Heart left ventricle (tissue), 16 donors: ENCODE measurements around the gene TMED8. TPM values are rescaled to one million over a fixed set of nuclear protein-coding genes. Genes with fewer than 3 reads are reported as not detected.

ENCODE experiments used
- ATAC-seq, 4 donors: fragments of 200-7000 bp; cut with Tn5 transposase; one replicate each; pipeline ENCODE4 v1.9.1; 2020 to 2022; ENCODE audit warnings: moderate library complexity in 4 of 4, mild to moderate bottlenecking in 3 of 4, moderate number of reproducible peaks in 1 of 4
- DNase-seq, 5 donors: peaks; one replicate each; pipeline ENCODE4 v3.0.0-alpha.2; 2020
- H3K27ac ChIP-seq, 12 donors: fragments of 200-600 bp; sonication (generic) in 4 of 12; one replicate each; pipeline versions ENCODE4 v1.5.0 to v1.8.0; 2016 to 2022; ENCODE audit warnings: mild to moderate bottlenecking in 2 of 12
- H3K27me3 ChIP-seq, 9 donors: fragments of 200-600 bp; sonication (generic) in 2 of 9; one replicate each; pipeline versions ENCODE4 v1.5.1 to v1.8.0; 2016 to 2022; ENCODE audit warnings: mild to moderate bottlenecking in 3 of 9
- H3K36me3 ChIP-seq, 9 donors: fragments of 200-600 bp; sonication (generic) in 2 of 9; one replicate each; pipeline versions ENCODE4 v1.5.0 to v1.8.0; 2018 to 2022; ENCODE audit warnings: mild to moderate bottlenecking in 2 of 9
- H3K4me1 ChIP-seq, 12 donors: fragments of 200-600 bp; sonication (generic) in 4 of 12; one replicate each; pipeline versions ENCODE4 v1.5.0 to v1.8.0; 2016 to 2022; ENCODE audit warnings: mild to moderate bottlenecking in 3 of 12
- H3K4me3 ChIP-seq, 12 donors: fragments of 200-600 bp; sonication (generic) in 4 of 12; one replicate each; pipeline versions ENCODE4 v1.5.0 to v1.8.0; 2017 to 2022; ENCODE audit warnings: mild to moderate bottlenecking in 9 of 12, moderate library complexity in 4 of 12
- H3K9me3 ChIP-seq, 12 donors: fragments of 200-600 bp; sonication (generic) in 4 of 12; one replicate each; pipeline versions ENCODE4 v1.5.0 to v1.8.0; 2016 to 2022; ENCODE audit warnings: mild to moderate bottlenecking in 1 of 12
- POLR2A ChIP-seq, 2 donors: fragments of 450-650 bp; IDR thresholded peaks; one replicate each; pipeline ENCODE4 v1.6.1; 2017; ENCODE audit warnings: antibody characterized with exemption in 2 of 2, mild to moderate bottlenecking in 2 of 2, moderate library complexity in 2 of 2
- WGBS, 4 donors: extraction: QIAGEN DNeasy Blood & Tissue Kit in 2 of 4; methylation state at CpG; one replicate each; pipeline versions ENCODE4 v1.1.5 to v1.1.7; 2013 to 2018; 5-methylcytosine and 5-hydroxymethylcytosine counted together
- intact Hi-C, 10 donors: fragments of 100-400 bp; cut with DNase I; formaldehyde crosslinking; loops; one replicate each; pipeline versions ENCODE4 v1.11.1 to v1.14.2; 2022
- polyA plus RNA-seq, 2 donors: library from polyadenylated mRNA; stranded (reverse); fragments of 200-250 nt; gene quantifications; one replicate each; pipeline ENCODE4 v1.2.3, GENCODE V29; 2013
- total RNA-seq, 9 donors: library from RNA; depleted of rRNA in 2 of 9; stranded (reverse); fragments of >200 nt in 2 of 9; fragmentation: NEBNext Ultra II Directional in 3 of 9; extraction: Animal tissue kit (Norgen Biotek cat#: 25700) in 3 of 9; gene quantifications; one replicate each; pipeline versions ENCODE4 v1.1.0 to v1.2.4, GENCODE V29; 2016 to 2023
- TF ChIP-seq, protein P1 (sequence below), 12 donors: fragments of 200-600 bp; sonication (generic) in 4 of 12; IDR thresholded peaks; one replicate each; pipeline versions ENCODE4 v1.5.0 to v1.8.0; 2018 to 2022; ENCODE audit warnings: antibody characterized with exemption in 12 of 12, mild to moderate bottlenecking in 5 of 12
- donor health status: ischemic (EF 13 %, LVEDD 7.1; RV severe dilation, severe dysfunction).
- donor health status: healthy with polysubstance abuse.
- donor health status: DM: no; HTN: yes; CAD: no.
- donor health status: DM: no; HTN: no; CAD: no.
- donor health status: ischemic (EF 25% LVEDD 6.9; RV normal size, moderate dysfunction).
- donor health status: ischemic (EF 25% LVEDD 5.7; RV mildly dilated, moderate dysfunction).
- donor health status: healthy.
- donor health status: DM: yes; HTN: yes; CAD: no.
- donor health status: ischemic (EF 35%, LVEDD 5.7; RV mildly dilated, moderate dysfunction).
- donor health status: nonischemic (EF 11% LVEDD 7.7; RV severe dilation, severe dysfunction).
- donor health status: DM: yes; HTN: yes; CAD: no.
- donor health status: PGD.
- donor health status: ischemic (EF 29% LVEDD 5.4; RV normal size, mild dysfunction).
- donor health status: nonischemic (EF 23%, LVEDD 6.1; RV moderate dilation, normal function).

Gene TMED8
- total and polyA plus RNA-seq, 11 donors: 1.5 to 9.5 (median 7.1) TPM

DNA sequence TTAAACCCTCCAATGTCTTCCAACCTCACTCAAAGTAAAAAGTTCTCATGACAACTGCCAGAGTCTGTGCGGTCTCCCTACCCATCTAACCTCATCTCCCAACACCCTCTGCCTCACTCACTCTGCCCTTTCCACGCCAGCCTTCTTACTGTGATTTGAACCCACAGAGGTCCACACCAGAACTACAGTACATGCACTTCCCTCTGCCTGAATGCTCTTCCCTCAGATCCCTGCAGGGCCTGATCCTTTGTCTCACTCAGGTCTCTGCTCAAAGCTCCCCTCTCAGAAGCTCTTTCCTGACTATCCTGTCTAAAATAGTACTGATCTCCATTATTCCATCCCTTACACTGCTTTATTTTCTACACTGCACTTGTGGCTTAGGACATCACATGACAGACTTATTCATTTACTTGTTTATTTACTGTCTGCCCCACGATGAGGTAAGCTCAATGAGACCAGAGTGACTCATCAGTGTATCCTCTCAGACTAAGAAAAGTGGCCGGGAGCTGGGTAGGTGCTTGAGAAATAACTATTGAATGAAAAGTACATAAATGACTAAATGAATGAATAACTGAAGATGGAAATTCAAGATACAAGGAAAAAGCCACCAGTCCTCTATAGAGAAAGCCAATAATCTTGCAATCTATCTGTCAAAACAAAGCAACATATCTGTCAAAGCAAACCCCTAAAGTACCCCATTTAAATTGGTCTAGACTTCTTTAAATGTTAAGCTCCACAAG is 73.3 kb downstream of the TMED8 start:
- Histone ChIP-seq H3K4me1 (peaks cover 0 to 17% (median 0%) of the 10 kb centered on the region in 12 donors), H3K27me3 (no peaks in the 10 kb centered on the region), H3K9me3 (no peaks in the 10 kb centered on the region), H3K36me3 (peaks cover 0 to 64% (median 26%) of the 10 kb centered on the region in 9 donors), H3K4me3 (no peak overlapping the region), H3K27ac (peak overlapping the region in 1 of 12 donors; percentile 51)
- TF ChIP-seq POLR2A (IDR thresholded peaks at IDR 0.05): no peak
- TF ChIP-seq, protein P1, sequence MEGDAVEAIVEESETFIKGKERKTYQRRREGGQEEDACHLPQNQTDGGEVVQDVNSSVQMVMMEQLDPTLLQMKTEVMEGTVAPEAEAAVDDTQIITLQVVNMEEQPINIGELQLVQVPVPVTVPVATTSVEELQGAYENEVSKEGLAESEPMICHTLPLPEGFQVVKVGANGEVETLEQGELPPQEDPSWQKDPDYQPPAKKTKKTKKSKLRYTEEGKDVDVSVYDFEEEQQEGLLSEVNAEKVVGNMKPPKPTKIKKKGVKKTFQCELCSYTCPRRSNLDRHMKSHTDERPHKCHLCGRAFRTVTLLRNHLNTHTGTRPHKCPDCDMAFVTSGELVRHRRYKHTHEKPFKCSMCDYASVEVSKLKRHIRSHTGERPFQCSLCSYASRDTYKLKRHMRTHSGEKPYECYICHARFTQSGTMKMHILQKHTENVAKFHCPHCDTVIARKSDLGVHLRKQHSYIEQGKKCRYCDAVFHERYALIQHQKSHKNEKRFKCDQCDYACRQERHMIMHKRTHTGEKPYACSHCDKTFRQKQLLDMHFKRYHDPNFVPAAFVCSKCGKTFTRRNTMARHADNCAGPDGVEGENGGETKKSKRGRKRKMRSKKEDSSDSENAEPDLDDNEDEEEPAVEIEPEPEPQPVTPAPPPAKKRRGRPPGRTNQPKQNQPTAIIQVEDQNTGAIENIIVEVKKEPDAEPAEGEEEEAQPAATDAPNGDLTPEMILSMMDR (IDR thresholded peaks at IDR 0.05): no peak
- DNase-seq: no peak
- peak in 3 of 4 donors; percentile 46 to 85 (median 67) for ATAC-seq
- 57 to 66% (median 61%) methylated on average over 4 of the region's 4 CpGs for WGBS, 4 donors
- intact Hi-C loops: loop anchor here in 6 of 10 donors (5.0 to 10.0 kb wide), 3 partner anchors 241 to 426 kb away; no protein-coding TSS in a partner anchor

DNA sequence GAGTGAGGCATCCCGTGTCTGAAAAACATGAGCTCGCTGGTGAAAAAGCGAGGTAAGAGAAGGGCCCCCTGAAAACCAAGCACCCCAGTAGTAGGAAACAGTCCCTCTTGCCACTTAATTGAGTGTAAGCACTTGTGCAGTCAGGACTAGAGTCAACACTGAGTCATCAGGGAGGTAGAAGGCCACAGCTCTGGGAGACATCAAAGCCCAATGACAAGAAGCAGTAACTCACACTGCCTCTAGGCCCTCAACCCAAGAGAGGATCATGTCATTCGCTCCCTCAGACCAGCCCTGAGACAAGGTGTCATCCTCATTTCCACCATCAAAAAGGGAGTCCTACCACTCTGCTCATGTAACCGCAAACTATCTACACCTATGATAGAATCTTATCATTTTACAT is 74.0 kb downstream of the TMED8 start:
- Histone ChIP-seq H3K9me3 (no peaks in the 10 kb centered on the region), H3K27me3 (no peaks in the 10 kb centered on the region), H3K27ac (peak overlapping the region in 1 of 12 donors; percentile 51), H3K36me3 (peaks cover 0 to 69% (median 33%) of the 10 kb centered on the region in 9 donors), H3K4me3 (no peak overlapping the region), H3K4me1 (peaks cover 0 to 17% (median 0%) of the 10 kb centered on the region in 12 donors)
- TF ChIP-seq POLR2A (IDR thresholded peaks at IDR 0.05): no peak
- TF ChIP-seq, protein P1 (IDR thresholded peaks at IDR 0.05): no peak
- DNase-seq (no peak), ATAC-seq (peak in 1 of 4 donors; percentile 35)
- intact Hi-C loops: loop anchor here in 6 of 10 donors (5.0 to 10.0 kb wide), 3 partner anchors 242 to 426 kb away; no protein-coding TSS in a partner anchor
- 90 to 99% (median 95%) methylated on average over 5 of the region's 5 CpGs for WGBS, 4 donors

DNA sequence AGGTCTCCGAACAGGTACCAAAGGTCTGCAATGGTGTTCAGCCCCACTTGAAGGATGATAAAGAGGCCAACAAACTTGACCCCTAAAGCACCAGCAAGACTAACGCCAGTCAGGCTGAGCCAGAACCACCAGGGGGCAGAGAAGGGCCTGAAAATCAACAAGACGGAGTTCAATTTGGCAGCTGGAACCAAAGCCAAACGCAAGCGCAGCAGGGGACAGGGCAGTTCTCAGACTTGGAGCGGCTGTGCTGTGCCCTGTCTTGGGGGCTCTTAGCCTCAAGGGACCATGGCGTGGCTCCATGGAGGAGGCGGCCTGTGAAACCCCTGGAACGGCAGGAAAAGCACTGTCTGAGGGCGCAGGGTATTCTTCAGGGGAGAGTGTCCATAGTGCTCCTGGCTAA is 75.8 kb downstream of the TMED8 start:
- peaks cover 0 to 17% (median 0%) of the 10 kb centered on the region in 12 donors for H3K4me1 ChIP-seq
- intact Hi-C loops: loop anchor here in 7 of 10 donors (2.0 to 10.0 kb wide), 4 partner anchors 244 to 424 kb away; no protein-coding TSS in a partner anchor
- TF ChIP-seq, protein P1 (IDR thresholded peaks at IDR 0.05): peak; percentile 41 to 71 (median 58)
- TF ChIP-seq POLR2A (IDR thresholded peaks at IDR 0.05): no peak
- no peak overlapping the region for H3K4me3 ChIP-seq
- H3K27me3 ChIP-seq: no peaks in the 10 kb centered on the region
- ATAC-seq (peak; percentile 37 to 73 (median 72)), DNase-seq (peak in 4 of 5 donors; percentile 57 to 82 (median 68))
- 41 to 47% (median 44%) methylated on average over 8 to 10 of the region's 10 CpGs for WGBS, 4 donors
- no peak overlapping the region for H3K27ac ChIP-seq
- H3K36me3 ChIP-seq: peaks cover 0 to 85% (median 47%) of the 10 kb centered on the region in 9 donors
- H3K9me3 ChIP-seq: no peaks in the 10 kb centered on the region

DNA sequence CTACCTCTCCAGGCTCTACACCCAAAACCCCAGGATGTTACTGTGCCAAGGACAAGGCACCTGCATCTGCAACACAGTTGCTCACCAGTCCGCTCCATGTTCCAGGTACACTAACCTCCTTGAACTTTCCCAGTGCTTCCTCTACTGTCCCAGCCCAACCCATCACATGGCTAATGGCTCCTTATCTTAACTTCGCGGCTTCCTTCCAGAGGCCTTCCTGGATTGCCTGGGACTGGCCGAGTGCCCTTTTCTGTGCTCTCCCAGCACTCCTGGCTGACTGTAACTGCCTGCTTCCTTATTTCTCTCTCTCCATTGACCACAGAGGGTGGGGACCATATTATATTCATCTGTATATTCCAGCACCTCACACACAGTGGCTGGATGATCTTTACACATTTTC is 77.1 kb downstream of the TMED8 start:
- peaks cover 0 to 81% (median 40%) of the 10 kb centered on the region in 9 donors for H3K36me3 ChIP-seq
- H3K27me3 ChIP-seq: no peaks in the 10 kb centered on the region
- no peak for ATAC-seq
- intact Hi-C loops: loop anchor here in 8 of 10 donors (2.0 to 10.0 kb wide), 4 partner anchors 245 to 422 kb away; no protein-coding TSS in a partner anchor
- no peak for TF ChIP-seq POLR2A (IDR thresholded peaks at IDR 0.05)
- TF ChIP-seq, protein P1 (IDR thresholded peaks at IDR 0.05): no peak
- DNase-seq: no peak
- no peak overlapping the region for H3K27ac ChIP-seq
- H3K9me3 ChIP-seq: no peaks in the 10 kb centered on the region
- no peak overlapping the region for H3K4me3 ChIP-seq
- H3K4me1 ChIP-seq: peaks cover 0 to 17% (median 0%) of the 10 kb centered on the region in 12 donors
- 59 to 69% (median 66%) methylated on average over 4 of the region's 4 CpGs for WGBS, 4 donors
